B cell (primary cell): ENCODE measurements around the gene QRFP. TPM values are rescaled to one million over a fixed set of nuclear protein-coding genes. Genes with fewer than 3 reads are reported as not detected.
"Not testable (repeated sequence)": the region's sequence is repeated elsewhere in the genome, so short reads cannot be mapped to it uniquely, and the experiment has no call there.

Experiments used
- ATAC-seq: fragments of 200-7000 bp; cut with Tn5 transposase; one replicate; pipeline ENCODE4 v1.10.0; 2021; ENCODE audit warnings: low read depth, mild to moderate bottlenecking, moderate number of reproducible peaks, moderate library complexity
- CTCF ChIA-PET: fragments of 350-600 bp; sonication (Branson Sonifier 250); formaldehyde crosslinking; loops from one replicate; lab custom pipeline; 2021; ENCODE audit warnings: antibody characterized with exemption, inconsistent platforms; lab: Charles Lee
- POLR2A ChIA-PET: fragments of 350-600 bp; sonication (Branson Sonifier 250); formaldehyde crosslinking; loops from one replicate; lab custom pipeline; 2021; ENCODE audit warnings: antibody characterized with exemption; lab: Charles Lee
- DNase-seq: peaks from one replicate; pipeline ENCODE4 v3.0.0; 2013
- H2AFZ ChIP-seq: 2 replicates; pipeline ENCODE4 v1.6.1; 2012; ENCODE audit warnings: mild to moderate bottlenecking, low read depth, low read length; ENCODE audit not compliant: insufficient read depth, poor library complexity, severe bottlenecking
- H3K27ac ChIP-seq, 2 donors: 1 replicate in 1 of 2; 2 replicates in 1 of 2; pipeline ENCODE4 v1.5.1; 2012 to 2013; ENCODE audit warnings: low read length in 2 of 2, mild to moderate bottlenecking in 2 of 2, moderate library complexity in 1 of 2
- H3K27me3 ChIP-seq, 4 experiments: fragments of 200-600 bp in 1 of 4; sonication (generic) in 1 of 4; replicated peaks in 1 of 4; 1 replicate in 2 of 4; 2 replicates in 2 of 4; pipeline versions ENCODE4 v1.6.1 to v1.7.0; 2013 to 2016; ENCODE audit warnings: low read length in 3 of 4, mild to moderate bottlenecking in 2 of 4, mixed read lengths in 1 of 4, moderate library complexity in 1 of 4; ENCODE audit not compliant: insufficient read depth in 4 of 4, control insufficient read depth in 3 of 4; ENCODE audit errors: control extremely low read depth in 1 of 4
- H3K36me3 ChIP-seq, 2 experiments: replicated peaks in 1 of 2; 1 replicate in 1 of 2; 2 replicates in 1 of 2; pipeline versions ENCODE4 v1.6.1 to v1.7.1; 2013; ENCODE audit warnings: low read length in 1 of 2; ENCODE audit not compliant: insufficient read depth in 2 of 2, control insufficient read depth in 1 of 2; ENCODE audit errors: control extremely low read depth in 1 of 2, extremely low read depth in 1 of 2
- H3K4me1 ChIP-seq, 2 donors: fragments of 200-600 bp in 1 of 2; sonication (generic) in 1 of 2; 1 replicate in 1 of 2; 2 replicates in 1 of 2; pipeline versions ENCODE4 v1.5.1 to v1.6.1; 2013 to 2017; ENCODE audit warnings: low read length in 2 of 2; ENCODE audit not compliant: control insufficient read depth in 2 of 2, insufficient read depth in 2 of 2
- H3K4me2 ChIP-seq: replicated peaks from 2 replicates; pipeline ENCODE3; 2012; ENCODE audit warnings: mild to moderate bottlenecking, low read depth, low read length; ENCODE audit not compliant: poor library complexity, severe bottlenecking
- H3K4me3 ChIP-seq, 5 experiments: fragments of 200-600 bp in 1 of 5; sonication (generic) in 1 of 5; 1 replicate in 3 of 5; 2 replicates in 2 of 5; pipeline versions ENCODE4 v1.5.1 to v1.7.0; 2011 to 2016; ENCODE audit warnings: low read length in 4 of 5, mild to moderate bottlenecking in 4 of 5, low read depth in 2 of 5, control low read depth in 1 of 5, moderate library complexity in 1 of 5; ENCODE audit not compliant: insufficient read depth in 1 of 5; ENCODE audit errors: control extremely low read depth in 1 of 5, extremely low read depth in 1 of 5
- H3K79me2 ChIP-seq: fragments of 200-600 bp; sonication (generic); one replicate; pipeline ENCODE4 v1.6.0; 2016; ENCODE audit warnings: low read length; ENCODE audit not compliant: control insufficient read depth, insufficient read depth
- H3K9ac ChIP-seq: fragments of 200-600 bp; sonication (generic); 2 replicates; pipeline ENCODE4 v1.6.1; 2017; ENCODE audit warnings: mild to moderate bottlenecking, low read length, moderate library complexity
- H3K9me3 ChIP-seq, 3 donors: one replicate each; pipeline versions ENCODE4 v1.6.1 to v1.7.1; 2013; ENCODE audit warnings: low read length in 2 of 3; ENCODE audit not compliant: control insufficient read depth in 2 of 3, insufficient read depth in 1 of 3; ENCODE audit errors: control extremely low read depth in 1 of 3
- H4K20me1 ChIP-seq: 2 replicates; pipeline ENCODE4 v1.6.0; 2012; ENCODE audit warnings: mild to moderate bottlenecking, low read length; ENCODE audit not compliant: insufficient read depth, control insufficient read depth, poor library complexity, severe bottlenecking
- H3K27ac Mint-ChIP-seq: one replicate; pipeline ENCODE4 v1.8.0; 2021; ENCODE audit warnings: mixed read lengths
- H3K27me3 Mint-ChIP-seq: one replicate; pipeline ENCODE4 v1.8.0; 2021; ENCODE audit warnings: mixed read lengths
- H3K4me1 Mint-ChIP-seq: one replicate; pipeline ENCODE4 v1.8.0; 2021; ENCODE audit warnings: mixed read lengths
- H3K4me3 Mint-ChIP-seq: one replicate; pipeline ENCODE4 v1.8.0; 2021; ENCODE audit warnings: mixed read lengths
- H3K9me3 Mint-ChIP-seq: one replicate; pipeline ENCODE4 v1.8.0; 2022; ENCODE audit warnings: mixed read lengths; ENCODE audit not compliant: insufficient read depth
- CTCF ChIP-seq: fragments of 200-600 bp; IDR thresholded peaks from one replicate; pipeline ENCODE4 v1.8.0; 2022; ENCODE audit warnings: antibody characterized with exemption, mild to moderate bottlenecking
- EZH2 ChIP-seq: IDR thresholded peaks from 2 replicates; pipeline ENCODE4 v1.6.1; 2012; ENCODE audit warnings: borderline replicate concordance, low read depth, mild to moderate bottlenecking, moderate library complexity, low read length; ENCODE audit not compliant: insufficient read depth, poor library complexity, severe bottlenecking
- WGBS: methylation state at CpG from one replicate; pipeline ENCODE4 v1.1.5; 2013; ENCODE audit warnings: missing lambda C conversion rate; ENCODE audit not compliant: insufficient coverage; 5-methylcytosine and 5-hydroxymethylcytosine counted together
- intact Hi-C: fragments of 100-400 bp; cut with micrococcal nuclease; formaldehyde crosslinking; loops from one replicate; pipeline ENCODE4 v1.10.0; 2022
- polyA plus RNA-seq: library from polyadenylated mRNA; depleted of rRNA; stranded (reverse); fragments of >200 nt; gene quantifications from 2 replicates; pipeline ENCODE4 v1.2.3, GENCODE V29; 2012
- total RNA-seq, 2 donors: library from RNA; stranded (reverse); fragments of 120-200 nt in 1 of 2; gene quantifications; 1 replicate in 1 of 2; 2 replicates in 1 of 2; pipeline versions ENCODE4 v1.2.3 to v1.2.4, GENCODE V29; 2013 to 2022

Gene QRFP
- total and polyA plus RNA-seq, 2 donors (not counting 1 experiment from before 2014, with no cell fraction given), result 0.07 TPM; not detected in 1

GRCh38 chr9:130912932-130913598, 16.5 kb upstream of the QRFP start:
- H3K4me2 ChIP-seq, result no peak overlapping the region
- no peaks in the 10 kb centered on the region for H3K79me2 ChIP-seq
- no peak for ATAC-seq
- Mint-ChIP-seq H3K27me3 (peaks cover 4% of the 10 kb centered on the region), H3K4me1 (no peaks in the 10 kb centered on the region), H3K9me3 (no peaks in the 10 kb centered on the region), H3K27ac (no peak overlapping the region), H3K4me3 (no peak overlapping the region)
- H3K4me1 ChIP-seq, result no peaks in the 10 kb centered on the region
- no peaks in the 10 kb centered on the region for H3K27me3 ChIP-seq
- H2AFZ ChIP-seq, result no peak overlapping the region
- H3K4me3 ChIP-seq, result no peak overlapping the region
- 89% methylated on average over 36 of the region's 38 CpGs for WGBS
- no peak overlapping the region for H3K27ac ChIP-seq
- no peak for DNase-seq
- no peak for TF ChIP-seq EZH2
- TF ChIP-seq CTCF, result no peak
- H3K9ac ChIP-seq, result no peak overlapping the region
- H4K20me1 ChIP-seq, result no peaks in the 10 kb centered on the region
- CTCF ChIA-PET, result interaction anchor here (0.7 kb wide), 1 partner anchor 7 kb away, joined by 5 read pairs; no protein-coding TSS in a partner anchor
- POLR2A ChIA-PET, result no interaction called here
- no peaks in the 10 kb centered on the region for H3K9me3 ChIP-seq
- intact Hi-C loops, result no loop called here
- no peaks in the 10 kb centered on the region for H3K36me3 ChIP-seq

GRCh38 chr9:130911254-130912049, 14.8 kb upstream of the QRFP start:
- Mint-ChIP-seq H3K4me1 (no peaks in the 10 kb centered on the region), H3K27ac (no peak overlapping the region), H3K9me3 (no peaks in the 10 kb centered on the region), H3K4me3 (no peak overlapping the region), H3K27me3 (peaks cover 7% of the 10 kb centered on the region)
- H3K9ac ChIP-seq, result no peak overlapping the region
- H3K4me3 ChIP-seq, result no peak overlapping the region
- no peak overlapping the region for H2AFZ ChIP-seq
- no peaks in the 10 kb centered on the region for H4K20me1 ChIP-seq
- WGBS, result 89% methylated on average over 26 of the region's 26 CpGs
- POLR2A ChIA-PET, result no interaction called here
- H3K4me2 ChIP-seq, result no peak overlapping the region
- H3K9me3 ChIP-seq, result no peaks in the 10 kb centered on the region
- H3K36me3 ChIP-seq, result no peaks in the 10 kb centered on the region
- H3K27ac ChIP-seq, result no peak overlapping the region
- H3K79me2 ChIP-seq, result no peaks in the 10 kb centered on the region
- H3K27me3 ChIP-seq, result no peaks in the 10 kb centered on the region
- intact Hi-C loops, result no loop called here
- no peak for ATAC-seq
- H3K4me1 ChIP-seq, result no peaks in the 10 kb centered on the region
- DNase-seq, result no peak
- no peak for TF ChIP-seq CTCF
- no peak for TF ChIP-seq EZH2
- CTCF ChIA-PET, result interaction anchor here (0.6 kb wide), 1 partner anchor 195 kb away, joined by 3 read pairs; no protein-coding TSS in a partner anchor

- H3K27ac ChIP-seq, POLR2A ChIA-PET, H3K9me3 Mint-ChIP-seq, H3K4me1 Mint-ChIP-seq, H3K4me2 ChIP-seq, H3K27me3 ChIP-seq, CTCF ChIA-PET, DNase-seq, H3K9me3 ChIP-seq, H3K27me3 Mint-ChIP-seq, H2AFZ ChIP-seq, H3K79me2 ChIP-seq, H3K36me3 ChIP-seq, H3K27ac Mint-ChIP-seq, intact Hi-C loops, H3K4me1 ChIP-seq, H4K20me1 ChIP-seq, ATAC-seq, H3K4me3 ChIP-seq, H3K9ac ChIP-seq, H3K4me3 Mint-ChIP-seq: not testable (repeated sequence)
- no CpG with 5 or more reads among the region's 1 CpG for WGBS
These were observed 14.1 kb upstream of the QRFP start for GRCh38 chr9:130910670-130911069.
